Colonic mucosa (tissue), 4 donors: ENCODE results near the gene C1orf50. TPM values are rescaled to one million over a fixed set of nuclear protein-coding genes. Genes with fewer than 3 reads are reported as not detected.
A peak's percentile ranks its signal among the peaks of the same experiment; 100 is the strongest.

Experiments used
- DNase-seq: peaks from one replicate; pipeline ENCODE4 v3.0.0-alpha.2; 2020
- H3K27ac ChIP-seq: fragments of 200-600 bp; one replicate; pipeline ENCODE4 v1.8.0; 2021
- H3K27me3 ChIP-seq: fragments of 200-600 bp; one replicate; pipeline ENCODE4 v1.8.0; 2021
- H3K36me3 ChIP-seq: fragments of 200-600 bp; one replicate; pipeline ENCODE4 v1.8.0; 2021
- H3K4me1 ChIP-seq: fragments of 200-600 bp; one replicate; pipeline ENCODE4 v1.8.0; 2021; ENCODE audit warnings: mild to moderate bottlenecking
- H3K4me3 ChIP-seq: fragments of 200-600 bp; one replicate; pipeline ENCODE4 v1.8.0; 2021
- H3K9ac ChIP-seq, 2 donors: one replicate each; pipeline ENCODE4 v1.7.0; 2013; ENCODE audit warnings: control low read depth in 2 of 2, low read depth in 2 of 2, low read length in 2 of 2
- H3K9me3 ChIP-seq: fragments of 200-600 bp; one replicate; pipeline ENCODE4 v1.8.0; 2021
- intact Hi-C: fragments of 100-400 bp; cut with DNase I; formaldehyde crosslinking; loops from one replicate; pipeline ENCODE4 v1.14.1; 2022
- total RNA-seq, 2 donors: library from RNA; stranded (reverse); fragmentation: NEBNext Ultra II Directional in 1 of 2; extraction: Animal tissue kit (Norgen Biotek cat#: 25700) in 1 of 2; gene quantifications; one replicate each; pipeline ENCODE4 v1.2.1, GENCODE V29; 2021
- TF ChIP-seq, protein P1 (sequence below): fragments of 200-600 bp; IDR thresholded peaks from one replicate; pipeline ENCODE4 v1.8.0; 2022; ENCODE audit warnings: antibody characterized with exemption, mild to moderate bottlenecking
- donor health status: healthy.
- donor health status: DM: no; HTN: no; CAD: no.
- donor health status: DM: no; HTN: no; CAD: no.

The C1orf50 gene
- total RNA-seq, 2 donors from 2014 or later: 3.4 to 5.8 TPM

GRCh38 chr1:42774928-42775526 lies 8.0 kb downstream of the C1orf50 start:
- Histone ChIP-seq H3K9me3 (no peaks in the 10 kb centered on the region), H3K4me1 (no peaks in the 10 kb centered on the region), H3K27ac (no peak overlapping the region), H3K27me3 (no peaks in the 10 kb centered on the region), H3K36me3 (peaks cover 3% of the 10 kb centered on the region), H3K9ac (no peak overlapping the region), H3K4me3 (no peak overlapping the region)
- TF ChIP-seq, protein P1, sequence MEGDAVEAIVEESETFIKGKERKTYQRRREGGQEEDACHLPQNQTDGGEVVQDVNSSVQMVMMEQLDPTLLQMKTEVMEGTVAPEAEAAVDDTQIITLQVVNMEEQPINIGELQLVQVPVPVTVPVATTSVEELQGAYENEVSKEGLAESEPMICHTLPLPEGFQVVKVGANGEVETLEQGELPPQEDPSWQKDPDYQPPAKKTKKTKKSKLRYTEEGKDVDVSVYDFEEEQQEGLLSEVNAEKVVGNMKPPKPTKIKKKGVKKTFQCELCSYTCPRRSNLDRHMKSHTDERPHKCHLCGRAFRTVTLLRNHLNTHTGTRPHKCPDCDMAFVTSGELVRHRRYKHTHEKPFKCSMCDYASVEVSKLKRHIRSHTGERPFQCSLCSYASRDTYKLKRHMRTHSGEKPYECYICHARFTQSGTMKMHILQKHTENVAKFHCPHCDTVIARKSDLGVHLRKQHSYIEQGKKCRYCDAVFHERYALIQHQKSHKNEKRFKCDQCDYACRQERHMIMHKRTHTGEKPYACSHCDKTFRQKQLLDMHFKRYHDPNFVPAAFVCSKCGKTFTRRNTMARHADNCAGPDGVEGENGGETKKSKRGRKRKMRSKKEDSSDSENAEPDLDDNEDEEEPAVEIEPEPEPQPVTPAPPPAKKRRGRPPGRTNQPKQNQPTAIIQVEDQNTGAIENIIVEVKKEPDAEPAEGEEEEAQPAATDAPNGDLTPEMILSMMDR: no peak
- intact Hi-C loops: loop anchor here (5.0 kb wide), 1 partner anchor 297 kb away; no protein-coding TSS in a partner anchor
- DNase-seq: no peak

- Histone ChIP-seq H3K27me3 (no peaks in the 10 kb centered on the region), H3K9ac (no peak overlapping the region), H3K4me1 (no peaks in the 10 kb centered on the region), H3K9me3 (no peaks in the 10 kb centered on the region), H3K27ac (no peak overlapping the region), H3K4me3 (no peak overlapping the region), H3K36me3 (peaks cover 3% of the 10 kb centered on the region)
- DNase-seq: no peak
- intact Hi-C loops: loop anchor here (5.0 kb wide), 1 partner anchor 296 kb away; no protein-coding TSS in a partner anchor
- TF ChIP-seq, protein P1: no peak
Measured at GRCh38 chr1:42776502-42776901, 9.5 kb downstream of the C1orf50 start.

DNA sequence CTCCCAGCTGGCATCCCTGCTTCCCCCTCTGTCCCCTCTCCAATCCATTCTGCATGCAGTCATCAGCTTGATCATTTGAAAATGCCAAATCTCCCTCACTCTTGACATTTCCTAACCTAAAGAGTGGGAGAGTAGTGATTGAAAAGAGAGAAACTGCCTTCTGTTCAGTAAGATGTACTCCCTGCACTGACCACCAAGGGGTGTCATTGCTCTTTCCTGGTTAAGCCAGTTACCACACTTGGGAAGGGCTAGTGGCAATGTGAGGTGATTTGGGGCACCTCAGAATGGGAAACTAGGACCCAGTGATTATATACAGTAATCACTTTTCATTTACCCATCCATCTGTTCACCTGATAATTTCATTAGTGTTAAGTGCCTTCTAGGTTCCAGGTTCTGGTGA lies 10.8 kb downstream of the C1orf50 start:
- no peaks in the 10 kb centered on the region for H3K27me3 ChIP-seq
- peaks cover 3% of the 10 kb centered on the region for H3K36me3 ChIP-seq
- no peaks in the 10 kb centered on the region for H3K9me3 ChIP-seq
- DNase-seq: peak; percentile 26
- H3K4me1 ChIP-seq: no peaks in the 10 kb centered on the region
- H3K9ac ChIP-seq: no peak overlapping the region
- H3K4me3 ChIP-seq: no peak overlapping the region
- H3K27ac ChIP-seq: no peak overlapping the region
- TF ChIP-seq, protein P1: peak; percentile 48
- intact Hi-C loops: loop anchor here (5.0 kb wide), 1 partner anchor 294 kb away; no protein-coding TSS in a partner anchor

- Histone ChIP-seq H3K27me3 (no peaks in the 10 kb centered on the region), H3K27ac (no peak overlapping the region), H3K9ac (no peak overlapping the region), H3K4me3 (no peak overlapping the region), H3K9me3 (no peaks in the 10 kb centered on the region), H3K4me1 (no peaks in the 10 kb centered on the region), H3K36me3 (peaks cover 3% of the 10 kb centered on the region)
- no peak for DNase-seq
- TF ChIP-seq, protein P1: no peak
- intact Hi-C loops: loop anchor here (5.0 kb wide), 1 partner anchor 293 kb away; no protein-coding TSS in a partner anchor
Measured at GRCh38 chr1:42779725-42780124, 12.7 kb downstream of the C1orf50 start.

- no peaks in the 10 kb centered on the region for H3K27me3 ChIP-seq
- H3K9me3 ChIP-seq: no peaks in the 10 kb centered on the region
- H3K9ac ChIP-seq: no peak overlapping the region
- H3K4me3 ChIP-seq: no peak overlapping the region
- peaks cover 3% of the 10 kb centered on the region for H3K36me3 ChIP-seq
- TF ChIP-seq, protein P1: no peak
- no peak overlapping the region for H3K27ac ChIP-seq
- DNase-seq: no peak
- intact Hi-C loops: no loop called here
- no peaks in the 10 kb centered on the region for H3K4me1 ChIP-seq
Measured at GRCh38 chr1:42780176-42780575, 13.1 kb downstream of the C1orf50 start.
